GM19452 (cell line): ENCODE measurements around the gene JOSD2.

Source experiments
- ATAC-seq: cut with Tn5 transposase; IDR thresholded peaks from one replicate; pipeline ENCODE4 v1.9.1; 2021; ENCODE audit not compliant: unreplicated experiment

The JOSD2 gene

DNA sequence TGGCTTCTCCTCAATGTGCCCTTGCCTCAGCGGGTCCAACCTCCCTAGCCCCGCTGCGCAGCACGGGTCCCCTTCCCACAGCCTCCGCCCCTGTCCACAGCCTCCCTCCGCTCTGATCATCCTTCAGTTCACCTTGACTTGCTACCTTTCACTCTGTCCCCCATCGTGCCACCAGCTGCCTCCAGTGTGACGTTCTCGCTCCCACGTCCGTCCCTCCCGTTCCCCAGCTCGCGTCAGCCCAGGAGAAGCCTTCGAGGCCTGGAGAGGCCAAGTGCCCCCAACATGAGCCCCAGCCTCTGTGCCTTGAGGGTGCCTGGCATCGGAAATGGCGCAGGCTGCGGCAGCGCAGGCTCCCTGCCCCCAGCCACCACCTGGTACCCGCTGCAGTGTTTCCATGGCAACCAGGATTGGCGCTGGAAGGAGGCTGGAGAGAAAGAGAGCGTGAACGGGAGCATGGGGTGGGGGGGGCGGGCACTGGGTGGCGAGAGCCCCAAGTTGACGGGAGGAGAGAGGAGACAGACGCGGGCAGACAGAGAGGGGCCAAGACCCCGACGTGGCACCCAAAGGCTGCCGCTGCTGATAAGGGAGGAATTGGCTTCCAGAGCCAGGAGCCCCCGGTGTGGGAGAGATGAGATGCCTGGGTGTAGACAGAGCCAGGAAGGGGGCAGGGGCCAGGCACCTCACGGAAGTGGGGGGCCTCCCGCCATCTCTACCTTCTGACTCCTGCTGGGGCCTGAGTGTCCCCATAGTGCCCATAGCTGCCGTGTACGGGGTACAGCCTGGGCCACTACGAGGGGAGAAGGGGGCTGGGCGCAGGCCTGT is 3.6 kb upstream of the JOSD2 start:
- no peak for ATAC-seq

DNA sequence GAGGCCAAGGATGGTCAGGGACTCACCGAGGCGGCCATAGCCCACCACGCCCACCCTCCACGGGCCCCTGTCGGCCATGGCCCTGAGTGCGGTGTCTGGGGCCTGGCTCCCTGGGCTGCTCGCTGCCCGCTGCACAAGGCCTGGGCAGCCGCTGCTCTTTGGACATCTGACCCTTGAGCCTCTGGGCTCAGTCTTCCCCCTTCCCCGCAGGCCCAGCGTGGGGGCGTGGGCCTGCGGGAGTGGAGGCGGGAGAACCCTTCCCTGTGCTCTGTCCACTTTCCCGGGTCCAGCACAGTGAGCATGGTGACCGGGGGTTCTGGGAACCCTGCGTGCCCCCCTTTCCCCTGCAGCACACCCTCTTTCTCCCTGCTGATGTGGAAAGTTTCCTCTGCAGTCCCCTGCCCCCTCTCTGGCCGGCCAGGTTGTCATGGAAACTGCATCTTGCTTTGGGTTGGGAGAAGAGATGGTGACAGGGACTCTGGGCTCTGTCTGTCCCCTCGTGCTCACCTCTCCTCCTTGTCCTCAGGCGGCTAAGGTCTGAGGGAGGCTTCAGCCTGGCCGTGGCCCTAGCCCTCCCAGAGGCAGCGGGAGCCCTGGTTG is 2.9 kb upstream of the JOSD2 start, which contains the start of gene ASPDH:
TSS of gene ASPDH (minus strand) at position 168 of the 600 bp plus-strand sequence. CDS start at position 78, 90 bp downstream.
- ATAC-seq = no peak

DNA sequence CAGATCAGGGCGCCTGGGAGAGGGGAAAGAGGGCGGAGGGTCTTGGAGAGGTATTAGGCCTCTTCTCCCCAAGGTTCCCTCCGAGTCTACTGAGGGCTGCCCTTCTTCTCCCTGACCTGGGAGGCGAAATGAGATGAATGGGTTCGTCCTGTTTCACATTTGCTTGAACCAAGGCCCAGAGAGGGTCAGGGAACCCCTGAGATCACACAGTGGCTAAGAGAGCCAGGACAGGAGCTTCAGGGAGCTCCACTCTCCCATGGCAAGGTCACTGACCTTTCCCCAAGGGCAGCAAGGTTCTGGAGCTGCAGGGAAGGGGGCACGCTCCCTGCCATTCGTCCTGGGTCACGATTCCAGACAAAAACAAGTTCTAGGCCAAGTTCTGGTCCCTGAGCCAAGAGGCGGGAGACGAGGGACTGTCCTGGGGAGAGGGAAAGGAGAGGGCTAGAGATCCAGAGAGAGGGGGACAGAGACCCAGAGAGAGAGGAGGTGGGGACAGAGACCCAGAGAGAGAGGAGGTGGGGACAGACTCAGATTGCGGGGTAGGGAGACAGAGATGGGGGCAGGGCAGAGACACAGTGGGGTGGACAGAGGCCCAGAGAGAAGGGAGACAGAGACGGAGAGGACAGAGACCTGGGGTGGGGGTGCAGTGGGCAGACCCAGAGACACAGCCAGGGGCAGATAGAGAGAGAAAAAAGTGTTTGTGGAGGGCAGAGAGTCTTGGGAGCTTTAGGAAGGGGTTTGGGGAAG is 2.2 kb upstream of the JOSD2 start:
- no peak for ATAC-seq

DNA sequence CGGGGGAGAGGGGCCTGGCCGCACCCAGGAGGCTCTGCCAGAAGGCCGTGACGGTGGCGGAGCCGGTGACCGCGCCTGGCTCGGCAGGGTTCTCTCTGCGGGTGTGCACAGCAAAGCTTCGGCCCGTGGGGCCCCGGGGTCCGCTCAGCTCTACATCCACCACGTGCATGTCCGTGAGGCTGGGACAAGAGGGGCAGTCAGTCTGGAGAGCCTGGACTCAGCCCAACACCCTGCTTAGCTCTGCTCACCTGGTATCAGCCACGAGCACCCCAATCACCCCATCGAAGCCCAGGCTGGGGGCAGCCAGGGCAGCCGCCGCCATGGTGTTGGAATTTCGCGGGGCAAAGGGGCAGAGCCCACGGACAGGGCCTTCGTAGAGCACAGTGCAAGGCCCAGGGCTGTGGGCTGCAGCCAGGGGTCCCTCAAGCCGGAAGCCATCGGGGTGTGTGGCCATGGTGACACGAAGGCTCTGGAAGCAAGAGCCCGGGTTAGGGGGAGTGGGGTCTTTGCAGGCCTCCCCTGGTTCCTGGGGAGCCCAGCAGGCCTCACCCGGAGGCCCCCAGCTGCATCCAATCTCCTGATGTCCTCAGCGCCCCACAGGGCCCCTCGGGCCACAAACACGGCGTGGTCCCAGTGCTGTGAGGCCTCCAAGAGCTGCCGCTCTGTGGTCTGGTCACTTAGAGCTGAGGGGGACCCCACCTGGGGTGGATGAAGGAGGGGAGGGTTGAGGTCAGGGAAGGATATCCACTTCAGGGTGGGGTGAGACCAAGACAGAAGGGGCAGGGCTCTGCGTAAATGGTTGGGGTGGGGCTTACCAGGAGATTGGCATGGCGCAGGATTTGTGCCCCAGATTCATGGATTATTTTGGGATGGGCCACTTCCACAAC is 1.4 kb upstream of the JOSD2 start:
- no peak for ATAC-seq

DNA sequence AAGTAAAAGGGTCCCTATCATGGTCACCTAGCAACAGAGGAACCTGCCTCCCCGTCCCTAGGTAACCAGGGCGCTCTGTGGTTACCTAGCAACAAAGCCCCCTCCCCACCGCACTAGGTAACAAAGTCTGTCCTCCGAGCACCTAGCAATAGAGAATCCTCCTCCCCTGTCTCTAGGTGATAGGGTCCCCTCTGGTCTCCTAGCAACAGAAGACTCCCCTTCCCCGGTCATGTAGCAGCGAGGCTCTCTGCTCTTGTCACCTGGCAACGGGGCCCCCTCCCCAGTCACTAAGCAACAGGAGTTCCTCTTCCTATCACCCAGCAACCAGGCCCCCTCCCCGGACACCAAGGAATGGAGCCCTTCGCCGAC is 307 bp downstream of the JOSD2 start:
- ATAC-seq = no peak

DNA sequence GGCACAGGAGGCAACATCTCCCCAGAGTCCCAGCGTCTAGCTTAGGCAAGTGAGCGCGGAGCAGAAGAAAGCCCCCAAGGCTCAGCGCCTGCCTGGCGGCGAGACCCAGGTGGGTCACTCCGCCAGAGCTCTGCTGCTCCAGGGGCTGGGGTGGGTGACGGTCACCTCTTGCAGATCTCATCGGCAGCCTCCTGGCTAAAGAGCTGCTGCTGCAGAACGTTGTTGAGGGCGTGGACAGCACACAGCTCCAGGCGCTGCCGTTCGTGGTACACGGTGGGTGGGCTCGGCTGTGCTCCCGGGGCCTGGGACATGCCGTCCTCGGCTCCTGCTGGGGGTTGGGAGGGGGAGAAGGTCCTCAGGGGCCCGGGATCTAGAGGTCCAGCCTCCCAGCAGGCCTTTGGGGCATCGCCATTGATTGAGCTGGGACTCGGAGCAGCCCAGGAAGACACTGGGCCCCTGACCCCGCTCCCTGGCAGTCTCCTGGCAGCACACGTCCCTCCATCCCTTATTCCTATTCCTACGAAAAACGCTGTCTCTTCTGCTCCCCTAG is 795 bp downstream of the JOSD2 start:
- ATAC-seq = no peak

DNA sequence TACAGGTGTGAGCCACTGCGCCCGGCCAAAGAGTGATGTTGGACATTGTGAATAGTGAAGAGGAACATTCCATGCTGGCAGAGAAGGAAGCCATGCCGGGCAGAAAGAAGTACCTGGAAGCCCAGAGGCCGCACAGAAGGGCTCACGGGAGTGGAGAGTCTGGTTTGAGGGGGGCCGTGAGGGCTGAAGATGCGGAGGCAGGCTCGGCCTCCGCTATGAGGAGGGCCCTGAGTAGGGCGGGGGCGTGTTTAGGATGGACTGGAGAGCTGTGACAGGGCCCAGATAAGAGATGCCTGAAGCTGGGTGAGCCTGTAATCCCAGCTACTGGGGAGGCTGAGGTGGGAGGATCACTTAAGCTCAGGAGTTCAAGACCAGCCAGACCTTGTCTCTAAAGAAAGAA is 1.6 kb downstream of the JOSD2 start:
- ATAC-seq = no peak

DNA sequence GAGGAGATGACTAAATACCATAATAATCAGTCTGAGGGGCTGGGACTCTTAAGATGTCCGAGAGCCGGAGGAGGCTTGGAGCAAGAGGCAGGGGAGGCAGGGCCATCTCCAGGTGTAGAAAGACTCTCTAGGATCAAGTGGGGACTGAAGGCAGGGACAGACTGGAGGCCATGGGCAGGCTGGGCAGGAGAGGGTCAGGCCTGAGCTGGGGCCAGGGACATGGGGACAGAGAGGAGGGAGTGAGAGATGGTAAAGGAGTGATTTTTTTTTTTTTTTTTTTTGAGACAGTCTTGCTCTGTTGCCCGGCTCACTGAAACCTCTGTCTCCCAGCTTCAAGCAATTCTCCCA is 2.2 kb downstream of the JOSD2 start:
- no peak for ATAC-seq

DNA sequence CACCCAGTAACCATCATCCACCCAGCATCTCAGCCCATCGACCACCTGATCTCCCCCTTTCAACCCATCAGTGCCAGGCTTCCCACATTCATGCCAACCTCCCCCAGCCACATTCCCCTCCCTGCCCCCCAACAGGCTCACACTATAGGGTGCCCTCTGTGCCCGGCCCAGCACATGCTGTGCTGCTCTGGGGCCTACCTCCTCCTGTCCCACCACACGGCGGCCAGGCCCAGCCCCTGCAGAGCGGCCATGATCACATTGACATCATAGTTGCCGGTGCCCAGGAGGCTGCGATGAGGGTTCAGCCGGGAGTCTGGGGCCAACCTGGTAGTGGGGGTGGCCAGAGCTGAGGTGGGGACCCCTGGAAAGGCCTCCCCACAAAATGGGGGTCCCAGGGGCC is 3.6 kb downstream of the JOSD2 start:
- ATAC-seq = no peak

DNA sequence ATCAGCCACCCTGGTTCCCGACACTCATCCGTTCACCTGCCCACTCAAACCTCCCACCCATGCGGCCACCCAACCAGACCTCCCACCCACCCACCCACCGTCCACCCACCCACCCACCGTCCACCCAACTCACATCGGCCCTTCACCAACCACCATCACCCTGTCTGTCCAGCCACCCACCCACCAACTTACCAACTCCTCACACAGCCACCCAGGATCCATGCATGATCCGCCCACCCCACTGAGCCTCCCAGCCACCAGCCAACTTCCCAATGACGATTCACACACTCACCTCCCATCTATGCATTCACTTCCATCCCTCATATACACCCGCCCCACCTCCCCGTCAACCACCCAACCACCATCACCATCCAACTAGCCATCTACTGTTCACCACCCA is 4.3 kb downstream of the JOSD2 start:
- no peak for ATAC-seq

DNA sequence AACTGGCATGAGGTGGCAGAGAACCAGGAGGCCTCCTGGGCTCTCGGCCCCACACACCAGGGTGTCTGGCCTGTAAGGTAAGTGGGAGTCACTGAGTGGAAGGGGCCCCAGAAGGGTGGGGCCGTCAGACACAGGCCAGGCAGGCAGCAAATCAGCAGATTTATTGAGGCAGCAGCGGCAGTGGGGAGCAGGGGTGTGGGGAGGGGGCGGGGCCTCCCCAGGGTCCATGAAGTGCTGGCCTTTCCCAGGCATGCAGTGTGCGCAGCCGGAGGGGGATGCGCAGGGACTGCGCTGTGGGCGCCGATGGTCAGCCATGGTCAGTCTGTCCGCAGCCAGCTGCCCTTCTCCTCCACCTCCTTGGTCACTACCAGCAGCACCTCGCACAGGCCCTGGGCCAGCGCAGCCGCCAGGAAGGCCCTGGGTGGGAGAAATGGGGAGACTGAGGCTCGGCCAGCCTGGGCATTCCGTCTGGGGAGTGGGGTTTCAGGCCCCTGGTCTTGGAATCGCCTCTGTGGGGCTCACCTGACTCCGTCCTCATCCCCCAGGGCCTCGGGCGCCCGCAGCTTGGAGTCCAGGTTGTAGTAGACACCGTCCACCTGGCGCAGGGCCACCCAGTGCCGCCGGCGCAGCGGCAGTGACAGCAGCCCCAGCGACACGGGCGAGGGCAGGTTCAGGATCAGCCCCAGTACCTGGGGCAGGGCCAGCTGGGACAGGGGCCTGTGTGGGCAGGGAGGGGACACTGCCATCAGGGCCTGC is 5.0 kb downstream of the JOSD2 start:
- no peak for ATAC-seq

DNA sequence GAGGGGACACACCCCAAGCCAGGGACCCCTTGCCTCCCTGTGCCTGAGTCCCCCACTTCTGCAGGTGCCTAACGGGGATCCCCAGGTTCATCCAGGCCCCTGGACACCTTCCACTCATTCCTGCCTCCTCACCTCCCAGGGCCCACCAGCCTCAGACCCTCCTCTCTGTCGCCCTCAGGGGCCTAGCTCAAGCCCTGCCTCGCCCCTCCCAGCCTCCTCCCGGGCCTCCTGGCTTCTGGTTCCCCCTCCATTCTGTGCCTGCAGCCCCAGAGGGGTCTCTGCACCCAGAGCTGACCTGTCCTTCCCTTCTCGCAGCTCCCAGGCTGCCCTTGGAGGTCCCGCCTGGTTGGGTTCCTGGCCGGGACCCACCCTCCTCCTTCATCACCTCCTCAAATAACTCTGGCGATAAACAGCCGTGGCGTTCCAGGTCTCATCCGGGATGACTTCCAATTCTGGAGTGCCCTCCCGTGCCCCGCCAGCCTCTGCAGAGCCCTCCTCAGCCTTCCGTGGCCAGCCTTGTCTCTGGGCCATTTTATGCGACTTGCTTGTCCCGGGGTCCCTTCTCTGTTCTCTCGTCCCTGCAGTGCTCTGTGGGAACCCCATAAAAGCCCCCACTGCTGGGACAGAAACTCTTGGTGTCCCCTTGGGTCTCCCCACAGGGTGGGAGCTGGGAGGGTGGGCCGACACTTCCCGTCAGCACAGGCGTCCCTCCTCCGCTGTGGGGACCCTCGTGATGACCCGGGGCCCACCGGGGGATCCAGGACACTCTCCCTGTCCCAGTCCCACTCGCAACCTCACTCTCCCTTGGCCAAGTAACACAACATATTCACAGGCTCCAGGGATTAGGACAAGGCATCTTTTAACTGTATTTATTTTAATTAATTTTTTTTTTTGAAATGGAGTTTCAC is 9.2 kb downstream of the JOSD2 start:
- ATAC-seq = no peak

DNA sequence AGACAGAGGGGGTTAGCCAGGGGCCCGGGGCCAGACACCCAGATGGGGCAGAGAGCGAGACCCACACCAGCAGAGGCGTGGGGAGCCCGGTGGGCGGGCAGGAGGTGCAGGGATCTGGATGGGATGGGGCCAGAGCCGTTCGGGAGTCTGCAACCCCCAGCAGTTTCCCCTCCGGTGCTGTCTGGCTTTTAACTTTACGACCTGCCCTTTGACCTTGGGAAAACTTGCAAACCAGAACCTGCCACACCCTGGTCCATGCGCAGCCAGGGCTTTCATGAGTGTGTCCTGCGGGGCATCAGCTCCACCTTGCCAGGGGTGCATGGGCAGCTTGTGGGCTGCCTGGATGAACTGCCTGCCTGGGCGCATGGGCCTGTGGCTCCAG is 9.8 kb downstream of the JOSD2 start:
- no peak for ATAC-seq

DNA sequence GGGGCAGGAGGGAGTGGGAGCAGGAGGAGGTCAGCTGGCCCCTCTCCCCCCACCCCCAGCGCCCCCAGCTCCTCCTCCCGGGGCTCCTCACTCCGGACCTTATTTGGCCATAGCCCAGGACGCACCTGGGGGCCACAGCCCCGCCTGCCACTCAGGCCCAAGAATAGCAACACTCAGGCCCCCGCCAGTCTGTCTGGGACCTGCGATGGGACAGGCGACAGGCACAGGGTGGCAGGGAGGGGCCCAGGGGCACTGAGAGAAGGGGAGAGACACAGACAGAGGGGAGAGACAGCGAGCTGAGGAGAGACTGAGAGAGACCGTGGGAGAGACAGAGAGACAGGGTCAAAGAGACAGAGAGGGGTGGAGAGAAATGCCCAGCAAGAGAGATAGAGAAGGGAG is 10.2 kb downstream of the JOSD2 start:
- no peak for ATAC-seq

DNA sequence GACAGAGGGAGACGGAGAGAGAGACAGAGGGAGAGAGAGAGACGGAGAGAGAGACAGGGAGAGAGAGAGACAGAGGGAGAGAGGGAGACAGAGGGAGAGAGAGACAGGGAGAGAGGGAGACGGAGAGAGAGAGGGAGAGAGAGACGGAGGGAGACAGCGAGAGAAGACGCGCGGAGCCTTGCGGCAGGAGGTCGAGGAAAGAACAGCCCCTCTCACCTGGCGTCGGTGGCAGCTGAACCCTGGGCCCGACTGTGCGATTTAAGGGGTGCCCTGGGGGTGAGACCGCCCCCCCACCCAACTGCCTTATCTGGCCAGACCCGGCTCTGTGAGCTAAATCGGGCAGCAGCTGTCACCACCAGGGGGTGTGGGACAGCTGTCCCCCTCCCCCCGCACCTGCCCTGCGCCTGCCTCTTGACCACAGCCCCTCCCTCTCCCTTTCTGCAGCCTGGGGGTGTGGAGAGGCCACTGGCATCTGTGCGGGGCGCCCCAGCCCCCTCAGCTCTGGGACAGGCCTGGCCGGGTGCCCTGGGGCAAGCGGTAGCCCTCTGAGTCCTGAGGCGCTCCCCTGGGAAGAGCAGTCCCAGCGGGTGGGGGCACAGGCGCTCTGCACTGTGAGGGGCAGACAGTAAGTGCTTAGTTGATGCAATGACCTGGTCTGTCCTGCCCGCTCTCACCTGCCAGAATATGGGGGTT is 10.8 kb downstream of the JOSD2 start:
- ATAC-seq = no peak

DNA sequence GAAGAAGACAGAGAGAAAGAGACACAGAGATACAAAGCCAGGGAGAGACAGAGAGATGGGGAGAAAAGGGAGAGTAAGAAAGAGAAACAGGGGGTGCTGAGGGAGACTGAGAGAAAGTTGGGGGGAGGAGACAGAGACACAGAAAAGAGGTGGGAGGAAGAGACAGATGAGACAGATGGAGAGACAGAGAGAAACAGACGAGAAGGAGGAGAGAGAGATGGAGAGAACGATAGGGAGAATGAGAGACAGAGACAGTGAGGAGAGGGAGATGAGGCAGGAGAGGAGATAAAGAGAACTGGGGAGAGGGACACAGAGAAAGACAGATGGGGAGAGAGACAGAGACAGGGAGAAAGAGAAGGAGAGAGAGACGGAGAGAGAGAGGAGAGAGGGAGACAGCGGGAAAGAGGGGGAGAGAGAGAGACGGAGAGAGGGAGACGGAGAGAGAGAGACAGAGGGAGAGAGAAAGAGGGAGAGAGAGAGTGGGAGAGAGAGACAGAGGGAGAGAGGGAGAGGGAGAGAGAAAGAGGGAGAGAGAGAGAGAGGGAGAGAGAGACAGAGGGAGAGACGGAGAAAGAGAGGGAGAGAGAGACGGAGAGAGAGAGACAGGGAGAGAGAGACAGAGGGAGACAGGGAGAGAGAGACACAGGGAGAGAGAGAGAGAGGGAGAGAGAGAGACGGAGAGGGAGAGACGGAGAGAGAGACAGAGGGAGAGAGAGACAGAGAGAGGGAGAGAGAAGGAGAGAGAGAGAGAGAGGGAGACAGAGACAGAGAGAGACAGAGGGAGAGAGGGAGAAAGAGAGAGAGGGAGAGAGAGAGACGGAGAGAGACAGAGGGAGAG is 12.6 kb downstream of the JOSD2 start:
- no peak for ATAC-seq

DNA sequence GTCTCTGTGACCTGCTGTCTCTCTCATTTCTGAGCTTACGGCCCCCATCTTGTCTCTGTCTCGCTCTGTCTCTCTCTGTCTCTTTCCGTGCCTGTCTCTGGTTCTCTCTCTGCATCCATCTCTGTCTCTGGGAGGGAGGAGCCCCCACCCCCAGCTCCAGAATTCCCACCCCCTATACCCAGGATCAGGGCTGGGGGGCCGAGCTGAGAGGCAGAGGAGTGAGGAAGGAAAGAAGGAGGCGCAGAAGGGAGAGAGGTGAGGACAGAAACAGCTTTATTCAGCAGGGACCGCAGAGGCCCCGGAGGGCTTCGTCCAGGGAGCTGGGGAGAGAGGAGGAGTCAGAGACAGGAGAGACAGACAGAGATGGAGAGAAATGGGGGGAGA is 14.0 kb downstream of the JOSD2 start:
- ATAC-seq = no peak
